Measurements from ENCODE around the gene WDR83.
"Not testable (repeated sequence)": the region's sequence is repeated elsewhere in the genome, so short reads cannot be mapped to it uniquely, and the experiment has no call there.

Gene WDR83

DNA sequence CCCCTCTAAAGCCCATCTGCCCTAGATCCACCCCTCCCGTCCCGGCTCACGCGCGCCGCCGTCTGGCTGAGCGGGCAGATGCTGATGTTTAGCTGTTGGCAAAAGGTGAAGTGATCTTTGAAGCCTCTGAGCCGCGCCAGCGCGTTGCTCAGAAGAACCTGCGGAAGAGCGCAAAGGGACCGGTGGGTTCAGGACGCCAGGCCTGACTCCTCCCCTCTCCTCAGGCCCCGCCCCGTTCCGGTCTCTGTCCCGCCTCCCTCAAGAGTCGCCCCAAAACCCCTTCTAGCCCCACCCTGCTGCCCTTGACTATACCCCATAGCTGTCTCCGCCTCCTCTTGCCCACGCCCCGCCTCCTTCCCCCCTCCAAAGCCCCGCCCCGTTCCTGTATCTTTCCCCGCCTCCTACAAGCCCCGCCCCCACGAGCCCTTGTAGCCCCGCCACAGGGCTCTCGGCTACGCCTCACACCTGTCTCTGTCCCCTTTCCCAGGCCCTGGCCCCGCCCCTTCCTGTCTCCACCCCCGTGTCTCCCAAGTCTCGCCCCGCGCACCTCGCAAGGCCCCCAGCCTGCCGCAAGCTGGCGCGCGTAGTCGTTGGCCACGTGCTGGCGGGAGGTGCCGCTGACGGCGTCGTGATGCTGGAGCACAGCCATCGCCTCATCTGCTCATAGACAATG is 9.6 kb upstream of the WDR83 start:
- no peak for DNase-seq (ENCODE audit: low spot score)

DNA sequence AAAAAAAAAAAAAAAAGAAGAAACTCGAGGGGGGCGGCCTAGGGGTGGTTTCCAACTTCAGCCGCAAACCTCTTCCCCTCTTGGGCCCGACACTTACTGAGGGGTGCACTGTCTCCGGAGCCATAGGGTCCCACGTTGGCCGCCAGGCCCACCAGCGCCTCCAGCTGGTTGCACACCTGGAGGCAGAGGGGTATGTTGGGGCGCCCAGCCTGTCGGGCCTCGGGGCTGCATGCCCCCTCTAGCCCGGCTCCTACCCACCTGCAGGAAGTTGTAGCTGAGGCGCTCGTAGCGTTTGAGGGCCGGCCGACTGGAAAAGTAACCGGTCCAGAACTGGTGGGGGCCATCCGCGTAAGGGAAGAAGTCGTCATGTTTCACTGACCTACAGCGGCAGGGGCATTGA is 8.6 kb upstream of the WDR83 start:
- DNase-seq (ENCODE audit: low spot score), result no peak

DNA sequence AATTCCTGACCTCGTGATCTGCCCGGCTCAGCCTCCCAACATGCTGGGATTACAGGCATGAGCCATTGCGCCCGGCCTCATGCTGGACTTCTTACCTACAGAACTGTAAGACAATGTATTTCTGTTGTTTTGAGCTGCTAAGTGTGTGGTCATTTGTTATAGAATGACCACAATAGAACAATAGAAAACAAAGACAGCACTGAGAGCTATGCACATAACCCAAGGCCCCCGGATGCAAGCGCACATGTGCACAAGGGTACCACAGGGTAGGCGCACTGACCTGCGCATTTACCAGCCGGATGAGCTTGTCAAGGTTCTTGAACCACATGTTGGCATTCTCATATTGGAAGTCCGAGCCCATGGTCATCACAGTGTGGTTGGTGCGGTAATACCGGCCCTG is 5.6 kb upstream of the WDR83 start:
- DNase-seq (ENCODE audit: low spot score), result no peak

DNA sequence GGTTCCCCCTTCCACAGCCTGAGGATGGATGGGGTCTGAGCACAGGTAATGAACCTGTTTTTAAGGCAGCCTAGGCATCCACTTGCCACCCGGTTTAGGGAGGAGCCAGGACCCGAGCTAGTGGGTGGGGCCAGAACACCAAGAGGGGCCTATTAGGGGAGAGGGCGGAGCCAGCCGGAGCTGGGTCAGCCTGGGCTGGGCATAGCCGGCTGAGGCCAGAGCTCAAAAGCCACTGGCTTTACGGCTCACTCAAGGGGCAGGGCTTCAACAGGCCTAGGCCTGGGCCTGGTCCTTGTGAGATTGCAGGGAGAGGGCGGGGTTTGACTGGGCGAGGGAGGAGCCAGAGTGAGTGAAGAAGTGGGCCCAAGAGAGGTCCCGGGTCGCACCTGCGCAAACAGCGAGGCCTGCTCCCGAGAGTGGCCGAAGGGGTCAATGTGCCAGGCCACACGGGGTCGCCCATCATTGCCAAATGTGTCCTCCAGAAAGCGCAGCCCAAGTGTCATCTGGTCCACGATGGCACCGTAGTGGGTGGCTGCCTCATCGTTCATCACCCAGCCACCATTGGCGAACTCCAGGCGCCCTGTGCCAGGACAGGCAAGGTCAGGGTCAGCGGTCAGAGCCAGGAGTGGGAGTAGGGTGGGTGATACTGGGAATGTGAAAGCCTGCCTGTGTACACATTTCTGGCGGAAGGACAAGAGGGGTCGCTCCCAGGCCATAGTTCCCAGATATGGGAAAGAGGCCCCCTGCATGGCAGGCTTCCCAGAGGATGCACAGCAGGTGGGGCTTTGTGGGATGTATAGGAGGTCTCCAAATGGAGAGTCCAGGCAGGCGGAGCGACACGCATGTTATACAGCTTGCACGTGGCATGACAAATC is 2.0 kb upstream of the WDR83 start:
- DNase-seq (ENCODE audit: low spot score), result no peak

- DNase-seq (ENCODE audit: low spot score), result peak; percentile 80
Observed at GRCh38 chr19:12665281-12665573, 1.4 kb upstream of the WDR83 start.

- DNase-seq (ENCODE audit: low spot score), result no peak
Observed at GRCh38 chr19:12665671-12666264, 839 bp upstream of the WDR83 start.

DNA sequence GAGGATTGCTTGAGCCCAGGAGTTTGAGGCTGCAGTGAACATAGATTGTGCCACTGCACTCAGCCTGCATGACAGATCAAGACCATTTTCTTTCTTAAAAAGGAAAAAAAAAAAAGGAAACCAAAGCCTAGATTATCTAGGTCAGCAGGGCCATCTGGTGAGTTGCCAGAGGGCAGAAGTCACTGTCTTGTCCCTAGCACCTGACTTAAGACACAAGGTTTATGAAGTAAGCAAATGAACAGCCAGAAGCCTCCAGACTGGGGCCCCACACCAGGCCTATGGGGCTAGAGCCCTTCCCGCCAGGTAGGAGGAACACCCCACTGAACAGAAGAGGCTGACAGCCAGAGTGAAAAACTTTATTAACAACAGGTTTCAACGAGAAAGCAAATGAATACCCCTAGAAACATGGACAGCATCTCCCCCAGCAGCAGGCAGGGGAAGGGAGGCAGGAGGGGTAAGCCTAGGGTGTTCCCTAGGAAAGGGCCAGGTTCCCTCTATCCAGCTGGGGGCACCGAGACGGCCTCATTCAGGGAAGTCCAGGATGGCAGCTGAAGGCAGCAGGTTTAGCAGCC is 1.2 kb downstream of the WDR83 start:
- no peak for DNase-seq (ENCODE audit: low spot score)

- no peak for DNase-seq (ENCODE audit: low spot score)
Observed at GRCh38 chr19:12668346-12668745, 1.7 kb downstream of the WDR83 start.

GRCh38 chr19:12668932-12669269 is 2.3 kb downstream of the WDR83 start:
- DNase-seq (ENCODE audit: low spot score), result peak; percentile 44

- DNase-seq (ENCODE audit: low spot score), result peak; percentile 76
Observed at GRCh38 chr19:12669270-12670158, 2.9 kb downstream of the WDR83 start.

- no peak for DNase-seq (ENCODE audit: low spot score)
Observed at GRCh38 chr19:12670159-12670928, 3.7 kb downstream of the WDR83 start.

DNA sequence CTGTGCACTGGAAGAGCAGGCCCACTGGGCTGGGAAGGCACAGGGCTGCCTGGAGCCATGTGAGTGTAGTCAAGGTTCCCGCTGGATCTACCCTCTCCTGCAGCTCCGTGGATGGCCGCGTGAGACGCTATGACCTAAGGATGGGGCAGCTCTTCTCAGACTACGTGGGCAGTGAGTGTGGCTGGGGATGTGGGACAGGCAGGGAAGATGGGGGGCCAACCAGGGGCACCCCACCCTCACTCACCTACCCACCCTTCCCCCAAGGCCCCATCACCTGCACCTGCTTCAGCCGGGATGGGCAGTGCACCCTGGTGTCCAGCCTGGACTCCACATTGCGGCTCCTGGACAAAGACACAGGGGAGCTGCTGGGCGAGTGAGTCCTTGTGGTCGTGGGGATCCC is 6.1 kb downstream of the WDR83 start:
- no peak for DNase-seq (ENCODE audit: low spot score)

DNA sequence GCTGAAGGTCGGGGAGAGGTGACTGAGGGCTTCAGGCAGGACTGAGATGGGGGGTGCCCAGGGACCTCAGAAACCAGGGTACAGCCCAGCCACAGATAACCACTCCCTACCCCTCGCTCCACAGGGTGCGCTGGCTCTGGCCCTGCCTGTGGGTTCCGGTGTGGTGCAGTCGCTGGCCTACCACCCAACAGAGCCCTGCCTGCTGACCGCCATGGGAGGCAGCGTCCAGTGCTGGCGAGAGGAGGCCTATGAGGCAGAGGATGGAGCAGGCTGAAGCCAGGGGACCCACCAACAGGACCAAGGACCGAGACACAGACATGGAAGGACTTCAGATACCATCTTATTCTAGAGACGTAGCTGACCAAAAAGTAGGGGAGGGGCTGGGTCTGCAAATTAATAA is 8.8 kb downstream of the WDR83 start:
- no peak for DNase-seq (ENCODE audit: low spot score)

DNA sequence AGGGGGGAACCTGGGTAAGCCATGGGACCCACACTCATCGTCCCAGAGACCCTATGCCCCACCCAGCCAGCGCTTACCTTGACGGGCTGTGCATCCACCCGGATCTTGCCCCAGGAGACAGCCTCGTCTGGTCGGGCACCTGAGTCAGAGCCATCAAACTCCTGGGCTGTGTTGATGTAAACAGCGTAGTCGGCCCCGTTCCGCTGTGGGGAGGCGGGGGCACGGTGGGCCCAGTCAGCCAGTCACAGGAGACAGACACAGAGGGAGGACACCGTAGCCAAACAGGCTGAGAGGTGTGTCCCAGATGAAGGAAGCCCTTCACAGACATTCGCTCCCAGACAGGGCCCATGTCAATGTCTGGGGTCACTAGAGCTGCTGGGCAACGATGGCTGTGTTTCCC is 9.3 kb downstream of the WDR83 start:
- no peak for DNase-seq (ENCODE audit: low spot score)

DNA sequence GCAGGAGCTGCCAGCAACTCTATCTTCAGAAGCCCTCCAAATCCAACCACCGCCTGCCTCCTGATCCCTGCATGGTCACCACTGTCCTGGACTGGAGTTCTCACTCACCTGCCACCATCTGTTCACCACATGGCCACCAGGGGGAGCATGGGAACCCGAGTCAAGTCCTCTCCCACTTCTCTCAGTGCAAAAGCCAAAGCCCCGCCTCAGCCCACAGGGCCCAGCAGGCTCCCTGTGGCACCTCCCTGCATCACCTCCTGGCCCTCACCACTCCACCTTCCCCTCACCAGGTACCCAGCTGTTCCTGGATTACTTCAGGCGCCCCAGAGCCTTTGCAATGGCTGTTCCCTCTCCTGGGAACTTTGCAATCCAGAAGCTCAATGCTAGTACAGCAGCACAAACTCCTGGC is 9.8 kb downstream of the WDR83 start:
- peak; percentile 89 for DNase-seq (ENCODE audit: low spot score)

- no peak for DNase-seq (ENCODE audit: low spot score)
Observed at GRCh38 chr19:12676928-12677327, 10.3 kb downstream of the WDR83 start.

DNA sequence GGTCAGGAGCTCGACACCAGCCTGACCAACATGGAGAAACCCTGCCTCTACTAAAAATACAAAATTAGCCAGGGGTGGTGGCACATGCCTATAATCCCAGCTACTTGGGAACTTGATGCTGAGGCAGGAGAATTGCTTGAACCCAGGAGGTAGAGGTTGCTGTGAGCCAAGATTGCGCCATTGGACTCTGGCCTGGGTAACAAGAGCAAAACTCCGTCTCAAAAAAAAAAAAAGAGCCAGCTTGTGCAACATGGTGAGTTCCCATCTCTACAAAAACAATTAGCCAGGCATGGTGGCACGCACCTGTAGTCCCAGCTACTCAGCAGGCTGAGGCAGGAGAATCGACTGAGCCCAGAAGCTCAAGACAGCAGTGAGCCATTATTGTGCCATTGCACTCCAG is 11.4 kb downstream of the WDR83 start:
- DNase-seq (ENCODE audit: low spot score), result not testable (repeated sequence)

GRCh38 chr19:12680034-12680433 is 13.4 kb downstream of the WDR83 start:
- no peak for DNase-seq (ENCODE audit: low spot score)

DNA sequence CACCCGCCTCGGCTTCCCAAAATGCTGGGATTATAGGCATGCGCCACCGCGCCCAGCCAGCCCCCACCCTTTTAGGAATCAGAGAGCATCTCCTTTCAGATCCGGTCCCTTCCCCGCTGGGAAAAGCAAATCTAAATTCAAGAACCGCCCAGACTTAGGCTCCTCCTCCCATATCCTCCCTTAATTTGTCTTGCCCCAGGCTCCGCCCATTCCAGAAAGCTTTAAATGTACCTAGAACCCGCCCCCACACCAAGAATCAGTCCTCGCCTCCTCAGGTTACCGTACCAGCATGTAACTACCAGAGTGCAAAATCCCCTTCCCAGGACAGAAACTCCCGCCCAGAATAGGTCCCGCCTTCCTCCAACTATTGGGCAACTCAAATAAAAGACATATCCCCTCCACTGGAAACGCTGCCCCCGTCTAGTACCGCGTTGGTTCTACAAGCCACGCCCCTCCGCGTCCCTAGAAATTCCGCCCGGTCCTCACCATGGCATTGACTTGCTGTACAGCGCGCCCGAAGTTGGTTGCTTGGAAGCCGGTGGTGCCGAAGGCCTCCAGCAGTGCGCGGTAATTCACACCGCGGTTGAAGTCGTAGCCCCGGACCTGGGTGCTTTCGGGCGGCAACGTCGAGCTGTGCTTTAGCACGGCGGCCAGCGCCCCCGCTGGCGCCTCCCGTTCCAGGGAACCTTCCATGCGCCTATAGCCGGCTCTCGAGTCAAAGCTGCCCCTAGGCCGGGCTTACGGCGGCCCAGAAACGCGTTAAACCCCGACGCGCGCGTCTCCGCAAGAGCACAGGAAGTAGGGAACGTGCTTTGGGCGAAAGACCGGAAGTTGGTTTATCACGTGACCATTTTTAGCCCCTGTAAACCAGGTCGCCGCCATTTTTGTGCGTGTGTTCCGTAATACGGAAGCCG is 14.7 kb downstream of the WDR83 start, which contains the start of gene DHPS:
Gene DHPS, minus strand, starts transcription at position 807 of the 914 bp plus-strand sequence. Its CDS starts 114 bp downstream, at position 693.
- peak; percentile 95 for DNase-seq (ENCODE audit: low spot score)

GRCh38 chr19:12685831-12686230 is 19.2 kb downstream of the WDR83 start:
- DNase-seq (ENCODE audit: low spot score), result no peak

Data from activated CD4-positive, alpha-beta T cell treated with anti-CD3 and anti-CD28 coated beads, Interleukin-2, Interleukin-4, amounts not matched to agents 100 ng/mL and 50 ng/mL, durations not matched to agents 16 hours and 8 hours (primary cell).